Neural cell (in vitro differentiated cells): ENCODE measurements around the gene DHTKD1. TPM values are rescaled to one million over a fixed set of nuclear protein-coding genes. Genes with fewer than 3 reads are reported as not detected.

ENCODE experiments used
- H2AFZ ChIP-seq: fragments of 200-600, 300-800 bp; sonication (generic), shearing (Covaris generic); 2 replicates; pipeline ENCODE4 v1.6.0; 2014; ENCODE audit warnings: low read depth, mild to moderate bottlenecking, antibody characterized with exemption, low read length, moderate library complexity
- H3F3A ChIP-seq: fragments of 200-600 bp; shearing (Covaris generic); 2 replicates; pipeline ENCODE4 v1.6.1; 2016; ENCODE audit warnings: mild to moderate bottlenecking, moderate library complexity, mixed read lengths, antibody characterized with exemption, low read length; ENCODE audit not compliant: insufficient read depth, poor library complexity, severe bottlenecking
- H3K27ac ChIP-seq: fragments of 200-600, 300-800 bp; sonication (generic), shearing (Covaris generic); 2 replicates; pipeline ENCODE4 v1.5.1; 2014; ENCODE audit warnings: mild to moderate bottlenecking, low read length, moderate library complexity
- H3K27me3 ChIP-seq: fragments of 300-800, 200-600 bp; sonication (generic), shearing (Covaris generic); 2 replicates; pipeline ENCODE4 v1.6.0; 2014; ENCODE audit warnings: mild to moderate bottlenecking, low read depth, low read length, moderate library complexity; ENCODE audit not compliant: insufficient read depth
- H3K36me3 ChIP-seq: fragments of 300-800, 200-600 bp; sonication (generic), shearing (Covaris generic); 2 replicates; pipeline ENCODE4 v1.5.1; 2014; ENCODE audit warnings: mild to moderate bottlenecking, antibody characterized with exemption, low read length, moderate library complexity; ENCODE audit not compliant: insufficient read depth
- H3K4me2 ChIP-seq: fragments of 300-800, 200-600 bp; sonication (generic), shearing (Covaris generic); 2 replicates; pipeline ENCODE4 v1.6.0; 2014; ENCODE audit warnings: mild to moderate bottlenecking, low read length
- H3K4me3 ChIP-seq: fragments of 300-800, 200-600 bp; sonication (generic), shearing (Covaris generic); 2 replicates; pipeline ENCODE4 v1.5.1; 2014; ENCODE audit warnings: mild to moderate bottlenecking, low read length, moderate library complexity
- H3K79me2 ChIP-seq: fragments of 200-600 bp; shearing (Covaris generic); replicated peaks from 2 replicates; pipeline ENCODE4 v1.6.0; 2014; ENCODE audit warnings: mild to moderate bottlenecking, low read length, moderate library complexity; ENCODE audit not compliant: insufficient read depth
- H3K9ac ChIP-seq: fragments of 300-800, 200-600 bp; sonication (generic), shearing (Covaris generic); 2 replicates; pipeline ENCODE4 v1.6.1; 2016; ENCODE audit warnings: mild to moderate bottlenecking, low read length, mixed read lengths
- H3K9me2 ChIP-seq: fragments of 200-600 bp; shearing (Covaris generic); 2 replicates; pipeline ENCODE4 v1.6.1; 2016; ENCODE audit warnings: mild to moderate bottlenecking, low read length, mixed read lengths; ENCODE audit not compliant: insufficient read depth
- H3K9me3 ChIP-seq: fragments of 200-600, 300-800 bp; sonication (generic), shearing (Covaris generic); 2 replicates; pipeline ENCODE4 v1.6.1; 2016; ENCODE audit warnings: mild to moderate bottlenecking, mixed run types, low read length, moderate library complexity, mixed read lengths
- H4K20me1 ChIP-seq: fragments of 200-600 bp; shearing (Covaris generic); 2 replicates; pipeline ENCODE4 v1.6.1; 2016; ENCODE audit warnings: mild to moderate bottlenecking, mixed run types; ENCODE audit not compliant: insufficient read depth
- CTCF ChIP-seq: fragments of 450-650 bp; IDR thresholded peaks from 2 replicates; pipeline ENCODE4 v1.5.1; 2014; ENCODE audit warnings: antibody characterized with exemption, mild to moderate bottlenecking, moderate library complexity; ENCODE audit not compliant: poor library complexity, severe bottlenecking
- EP300 ChIP-seq: fragments of 450-650 bp; conservative IDR thresholded peaks from 2 replicates; pipeline ENCODE4 v1.6.1; 2014; ENCODE audit warnings: antibody characterized with exemption, mild to moderate bottlenecking, moderate library complexity; ENCODE audit not compliant: poor library complexity, severe bottlenecking
- EZH2 ChIP-seq: fragments of 200-600, 300-800 bp; shearing (Covaris generic), sonication (generic); IDR thresholded peaks from 2 replicates; pipeline ENCODE4 v1.6.1; 2014; ENCODE audit warnings: antibody characterized with exemption, low read length, borderline replicate concordance, mild to moderate bottlenecking; ENCODE audit not compliant: insufficient read depth, poor library complexity, severe bottlenecking
- MXI1 ChIP-seq: fragments of 450-650 bp; conservative IDR thresholded peaks from 2 replicates; pipeline ENCODE4 v1.6.1; 2014; ENCODE audit warnings: antibody characterized with exemption, mild to moderate bottlenecking; ENCODE audit not compliant: poor library complexity, severe bottlenecking
- POLR2AphosphoS5 ChIP-seq: IDR thresholded peaks from 2 replicates; pipeline ENCODE4 v1.6.1; 2012
- RAD21 ChIP-seq: fragments of 450-650 bp; conservative IDR thresholded peaks from 2 replicates; pipeline ENCODE4 v1.6.1; 2014; ENCODE audit warnings: antibody characterized with exemption, mild to moderate bottlenecking, moderate library complexity
- SMC3 ChIP-seq: fragments of 450-650 bp; conservative IDR thresholded peaks from 2 replicates; pipeline ENCODE4 v1.6.1; 2014; ENCODE audit warnings: antibody characterized with exemption, mild to moderate bottlenecking, moderate library complexity; ENCODE audit not compliant: poor library complexity
- TAF1 ChIP-seq: IDR thresholded peaks from 2 replicates; pipeline ENCODE4 v1.6.1; 2012; ENCODE audit warnings: low read depth
- polyA plus RNA-seq: library from polyadenylated mRNA; depleted of rRNA; stranded (reverse); fragments of >200 nt; gene quantifications from 2 replicates; pipeline ENCODE4 v1.2.3, GENCODE V29; 2014
- TF ChIP-seq, protein P1 (sequence below): IDR thresholded peaks from 2 replicates; pipeline ENCODE4 v1.6.1; 2012; ENCODE audit warnings: borderline replicate concordance

DHTKD1 gene
- polyA plus RNA-seq, 1 donor from 2014 or later, result 24.0 TPM

DNA sequence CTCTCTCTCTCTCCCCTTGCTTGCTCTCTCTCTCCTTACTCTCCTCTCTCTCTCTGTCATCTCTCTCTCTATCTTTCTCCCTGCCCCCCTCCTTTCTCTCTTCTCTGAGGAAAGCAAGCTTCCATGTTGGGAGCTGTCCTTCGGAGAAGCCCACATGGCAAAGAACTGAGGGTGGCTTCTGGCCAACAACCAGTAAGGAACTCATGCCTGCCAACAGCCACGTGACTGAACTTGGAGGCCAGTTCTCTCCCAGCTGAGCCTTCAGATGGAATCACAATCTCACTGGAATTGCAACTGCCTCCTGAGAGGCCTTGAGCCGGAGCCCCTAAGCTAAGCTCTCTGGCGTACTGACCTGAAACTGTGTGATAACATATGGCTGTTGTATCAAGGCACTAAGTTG, 12.0 kb upstream of the DHTKD1 start:
- Histone ChIP-seq H3K9ac (no peak overlapping the region), H3K79me2 (no peaks in the 10 kb centered on the region), H3K4me2 (no peak overlapping the region), H3K9me2 (no peaks in the 10 kb centered on the region), H3K9me3 (no peaks in the 10 kb centered on the region), H3K27ac (no peak overlapping the region), H3K36me3 (no peaks in the 10 kb centered on the region), H3K27me3 (no peaks in the 10 kb centered on the region), H2AFZ (no peak overlapping the region), H3F3A (no peaks in the 10 kb centered on the region), H4K20me1 (no peaks in the 10 kb centered on the region), H3K4me3 (no peak overlapping the region)
- TF ChIP-seq EP300, result no peak
- no peak for TF ChIP-seq POLR2AphosphoS5
- no peak for TF ChIP-seq TAF1
- TF ChIP-seq RAD21, result no peak
- TF ChIP-seq MXI1, result no peak
- TF ChIP-seq, protein P1, sequence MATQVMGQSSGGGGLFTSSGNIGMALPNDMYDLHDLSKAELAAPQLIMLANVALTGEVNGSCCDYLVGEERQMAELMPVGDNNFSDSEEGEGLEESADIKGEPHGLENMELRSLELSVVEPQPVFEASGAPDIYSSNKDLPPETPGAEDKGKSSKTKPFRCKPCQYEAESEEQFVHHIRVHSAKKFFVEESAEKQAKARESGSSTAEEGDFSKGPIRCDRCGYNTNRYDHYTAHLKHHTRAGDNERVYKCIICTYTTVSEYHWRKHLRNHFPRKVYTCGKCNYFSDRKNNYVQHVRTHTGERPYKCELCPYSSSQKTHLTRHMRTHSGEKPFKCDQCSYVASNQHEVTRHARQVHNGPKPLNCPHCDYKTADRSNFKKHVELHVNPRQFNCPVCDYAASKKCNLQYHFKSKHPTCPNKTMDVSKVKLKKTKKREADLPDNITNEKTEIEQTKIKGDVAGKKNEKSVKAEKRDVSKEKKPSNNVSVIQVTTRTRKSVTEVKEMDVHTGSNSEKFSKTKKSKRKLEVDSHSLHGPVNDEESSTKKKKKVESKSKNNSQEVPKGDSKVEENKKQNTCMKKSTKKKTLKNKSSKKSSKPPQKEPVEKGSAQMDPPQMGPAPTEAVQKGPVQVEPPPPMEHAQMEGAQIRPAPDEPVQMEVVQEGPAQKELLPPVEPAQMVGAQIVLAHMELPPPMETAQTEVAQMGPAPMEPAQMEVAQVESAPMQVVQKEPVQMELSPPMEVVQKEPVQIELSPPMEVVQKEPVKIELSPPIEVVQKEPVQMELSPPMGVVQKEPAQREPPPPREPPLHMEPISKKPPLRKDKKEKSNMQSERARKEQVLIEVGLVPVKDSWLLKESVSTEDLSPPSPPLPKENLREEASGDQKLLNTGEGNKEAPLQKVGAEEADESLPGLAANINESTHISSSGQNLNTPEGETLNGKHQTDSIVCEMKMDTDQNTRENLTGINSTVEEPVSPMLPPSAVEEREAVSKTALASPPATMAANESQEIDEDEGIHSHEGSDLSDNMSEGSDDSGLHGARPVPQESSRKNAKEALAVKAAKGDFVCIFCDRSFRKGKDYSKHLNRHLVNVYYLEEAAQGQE, result no peak
- TF ChIP-seq EZH2, result no peak
- no peak for TF ChIP-seq CTCF
- no peak for TF ChIP-seq SMC3

DNA sequence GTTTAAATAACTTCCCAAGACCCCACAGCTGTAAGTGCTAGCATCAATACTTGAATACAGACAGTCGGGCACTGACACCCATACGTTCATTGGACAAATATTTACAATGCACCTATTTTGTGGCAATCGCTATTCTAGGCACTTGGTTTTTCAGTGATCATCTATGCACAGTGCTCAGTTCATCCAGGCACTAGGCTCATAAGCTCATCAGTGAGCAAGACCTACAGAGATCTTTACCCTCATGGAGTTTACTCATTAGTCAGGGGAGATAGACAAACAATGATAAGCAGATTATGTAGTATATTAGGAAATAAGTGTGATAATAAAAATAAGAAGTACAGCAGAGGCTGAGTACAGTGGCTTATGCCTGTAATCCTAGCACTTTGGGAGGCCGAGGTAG, 7.6 kb upstream of the DHTKD1 start:
- no peaks in the 10 kb centered on the region for H4K20me1 ChIP-seq

More for the DNA sequence above, 7.6 kb upstream of the DHTKD1 start:
- TF ChIP-seq MXI1 (no peak), POLR2AphosphoS5 (no peak), CTCF (no peak), EZH2 (no peak), TAF1 (no peak), RAD21 (no peak), EP300 (no peak), SMC3 (no peak)
- TF ChIP-seq, protein P1, result no peak
- Histone ChIP-seq H3K4me3 (no peak overlapping the region), H2AFZ (no peak overlapping the region), H3K27me3 (no peaks in the 10 kb centered on the region), H3K4me2 (no peak overlapping the region), H3K27ac (no peak overlapping the region), H3F3A (no peaks in the 10 kb centered on the region), H3K9me3 (no peaks in the 10 kb centered on the region), H3K36me3 (no peaks in the 10 kb centered on the region), H3K9me2 (no peaks in the 10 kb centered on the region), H3K9ac (no peak overlapping the region), H3K79me2 (no peaks in the 10 kb centered on the region)
